Loucy (cell line): ENCODE measurements around the gene EIF4EBP2.

Experiments
- H2AFZ ChIP-seq: fragments of 200-600 bp; sonication (generic); 2 replicates; pipeline ENCODE4 v1.6.0; 2016; ENCODE audit warnings: antibody characterized with exemption, mild to moderate bottlenecking, low read length, moderate library complexity
- H3F3A ChIP-seq: fragments of 200-600 bp; 2 replicates; pipeline ENCODE4 v1.6.0; 2016; ENCODE audit warnings: antibody characterized with exemption, low read depth, mild to moderate bottlenecking
- H3K27me3 ChIP-seq: fragments of 200-600 bp; sonication (generic); 2 replicates; pipeline ENCODE4 v1.6.1; 2014; ENCODE audit warnings: low read length, mild to moderate bottlenecking; ENCODE audit not compliant: insufficient read depth, poor library complexity, severe bottlenecking
- H3K36me3 ChIP-seq: fragments of 200-600 bp; sonication (generic); 2 replicates; pipeline ENCODE4 v1.6.1; 2016; ENCODE audit warnings: low read length; ENCODE audit not compliant: insufficient read depth
- H3K4me1 ChIP-seq: fragments of 200-600 bp; sonication (generic); 2 replicates; pipeline ENCODE4 v1.5.1; 2014; ENCODE audit warnings: low read length, mild to moderate bottlenecking; ENCODE audit not compliant: insufficient read depth, poor library complexity, severe bottlenecking
- H3K4me2 ChIP-seq: fragments of 200-600 bp; sonication (generic); 2 replicates; pipeline ENCODE4 v1.6.0; 2014; ENCODE audit warnings: antibody characterized with exemption, low read length, low read depth, mild to moderate bottlenecking; ENCODE audit not compliant: poor library complexity, severe bottlenecking
- H3K4me3 ChIP-seq: fragments of 200-600 bp; sonication (generic); 2 replicates; pipeline ENCODE4 v1.5.1; 2014; ENCODE audit warnings: low read length, mild to moderate bottlenecking, mixed read lengths; ENCODE audit not compliant: poor library complexity, severe bottlenecking
- H3K79me2 ChIP-seq: fragments of 200-600 bp; sonication (generic); 2 replicates; pipeline ENCODE4 v1.6.1; 2014; ENCODE audit warnings: low read length; ENCODE audit not compliant: insufficient read depth
- H3K9ac ChIP-seq: fragments of 200-600 bp; sonication (generic); 2 replicates; pipeline ENCODE4 v1.6.0; 2014; ENCODE audit warnings: mild to moderate bottlenecking, low read depth, low read length, moderate library complexity; ENCODE audit not compliant: poor library complexity, severe bottlenecking
- H3K9me2 ChIP-seq: fragments of 200-600 bp; sonication (generic); replicated peaks from 2 replicates; pipeline ENCODE4 v1.6.1; 2016; ENCODE audit warnings: low read depth, low read length, mixed read lengths
- H3K9me3 ChIP-seq: fragments of 200-600 bp; sonication (generic); 2 replicates; pipeline ENCODE4 v1.6.1; 2014; ENCODE audit warnings: mild to moderate bottlenecking, antibody characterized with exemption, low read length, low read depth; ENCODE audit not compliant: insufficient read depth
- H4K20me1 ChIP-seq: fragments of 200-600 bp; sonication (generic); 2 replicates; pipeline ENCODE4 v1.6.0; 2014; ENCODE audit warnings: antibody characterized with exemption, low read length, mild to moderate bottlenecking; ENCODE audit not compliant: insufficient read depth, poor library complexity, severe bottlenecking
- CTCF ChIP-seq: fragments of 200-600 bp; sonication (generic); conservative IDR thresholded peaks from 2 replicates; pipeline ENCODE4 v1.5.1; 2014; ENCODE audit warnings: mild to moderate bottlenecking, antibody characterized with exemption, low read length
- EZH2phosphoT487 ChIP-seq: fragments of 200-600 bp; IDR thresholded peaks from 2 replicates; pipeline ENCODE4 v1.6.1; 2018; ENCODE audit warnings: antibody characterized with exemption, mild to moderate bottlenecking, moderate library complexity, borderline replicate concordance

EIF4EBP2 gene

DNA sequence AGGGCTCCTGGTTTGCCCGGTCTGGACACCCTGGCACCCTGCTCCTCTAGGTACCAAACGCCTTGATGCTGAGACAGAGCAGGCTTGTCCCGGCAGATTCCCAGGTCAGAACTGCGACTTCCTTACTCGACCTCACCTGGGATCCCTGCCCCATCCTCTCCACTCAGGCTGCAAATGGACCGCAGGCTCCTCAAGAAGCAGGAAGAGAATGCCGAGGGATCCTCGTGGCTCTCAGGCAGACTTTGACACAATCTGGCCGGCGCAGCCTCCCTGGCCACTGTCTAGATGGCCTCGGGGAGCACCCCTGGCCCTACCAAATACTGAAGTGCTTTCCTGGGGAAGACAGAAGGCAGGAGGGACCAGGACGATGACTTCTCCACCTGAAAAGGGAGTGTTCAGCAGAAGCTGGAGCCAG lies 38.0 kb downstream of the EIF4EBP2 start:
- Histone ChIP-seq H2AFZ (no peak overlapping the region), H3K4me3 (no peak overlapping the region), H3K27me3 (no peaks in the 10 kb centered on the region)

DNA sequence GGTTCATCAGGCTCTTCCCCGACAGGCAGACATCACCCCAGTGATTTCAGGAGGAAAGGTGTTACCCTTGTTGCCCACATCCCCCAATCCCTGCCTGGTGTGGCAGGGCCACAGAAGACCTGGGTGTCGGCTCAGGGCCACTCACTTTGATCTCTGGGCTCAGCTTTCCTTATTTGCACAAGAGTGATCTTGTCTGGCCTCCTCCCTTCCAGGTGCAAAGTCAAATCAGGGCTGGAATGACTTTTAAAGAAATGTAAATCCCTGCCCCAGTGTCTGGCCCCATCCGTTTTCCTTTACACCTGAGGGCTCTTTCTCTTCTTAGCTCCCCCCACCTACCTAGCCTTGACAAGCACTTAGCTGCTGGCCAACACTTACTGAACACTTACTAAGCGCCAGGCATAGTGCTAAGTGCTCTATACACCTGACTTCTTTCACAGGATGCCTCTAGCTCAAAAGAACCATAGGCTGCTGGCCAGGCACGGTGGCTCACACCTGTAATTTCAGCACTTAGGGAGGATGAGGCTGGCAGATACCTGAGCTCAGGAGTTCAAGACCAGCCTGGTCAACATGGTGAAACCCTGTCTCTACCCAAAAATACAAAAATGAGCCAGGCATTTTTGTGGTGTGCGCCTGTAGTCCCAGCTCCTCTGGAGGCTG lies 38.5 kb downstream of the EIF4EBP2 start:
- Histone ChIP-seq H3K9me3 (no peaks in the 10 kb centered on the region), H3F3A (no peaks in the 10 kb centered on the region), H3K9me2 (no peaks in the 10 kb centered on the region), H3K36me3 (no peaks in the 10 kb centered on the region), H3K4me3 (no peak overlapping the region), H3K79me2 (no peaks in the 10 kb centered on the region), H4K20me1 (no peaks in the 10 kb centered on the region), H3K27me3 (no peaks in the 10 kb centered on the region), H3K4me2 (no peak overlapping the region), H2AFZ (no peak overlapping the region), H3K9ac (no peak overlapping the region), H3K4me1 (no peaks in the 10 kb centered on the region)
- no peak for TF ChIP-seq EZH2phosphoT487
- TF ChIP-seq CTCF: no peak

More for the DNA sequence above, 38.0 kb downstream of the EIF4EBP2 start:
- Histone ChIP-seq H3F3A (no peaks in the 10 kb centered on the region), H3K9me3 (no peaks in the 10 kb centered on the region), H3K79me2 (no peaks in the 10 kb centered on the region), H3K9ac (no peak overlapping the region), H3K9me2 (no peaks in the 10 kb centered on the region), H3K4me2 (no peak overlapping the region), H3K36me3 (no peaks in the 10 kb centered on the region), H3K4me1 (no peaks in the 10 kb centered on the region), H4K20me1 (no peaks in the 10 kb centered on the region)
- TF ChIP-seq CTCF (no peak), EZH2phosphoT487 (no peak)

GRCh38 chr10:70444744-70445143 lies 40.8 kb downstream of the EIF4EBP2 start:
- Histone ChIP-seq H3K27me3 (no peaks in the 10 kb centered on the region), H3K9me2 (no peaks in the 10 kb centered on the region), H3K4me3 (no peak overlapping the region), H2AFZ (no peak overlapping the region), H3K4me1 (no peaks in the 10 kb centered on the region), H3F3A (no peaks in the 10 kb centered on the region), H3K9me3 (no peaks in the 10 kb centered on the region), H3K9ac (no peak overlapping the region), H3K36me3 (no peaks in the 10 kb centered on the region), H3K79me2 (no peaks in the 10 kb centered on the region), H3K4me2 (no peak overlapping the region), H4K20me1 (no peaks in the 10 kb centered on the region)
- no peak for TF ChIP-seq EZH2phosphoT487
- no peak for TF ChIP-seq CTCF
